PC-9 (cell line): Measurements from ENCODE around the gene MDH1.
"Not testable (repeated sequence)": the region's sequence is repeated elsewhere in the genome, so short reads cannot be mapped to it uniquely, and the experiment has no call there.

ENCODE experiments used
- EZH2 ChIP-seq: fragments of 200-600 bp; sonication (generic); IDR thresholded peaks from 2 replicates; pipeline ENCODE4 v1.8.0; 2017; ENCODE audit warnings: antibody characterized with exemption, low read depth
- TF ChIP-seq, protein P1 (sequence below): fragments of 200-600 bp; sonication (generic); conservative IDR thresholded peaks from 2 replicates; pipeline ENCODE4 v1.6.1; 2017; ENCODE audit warnings: mixed run types, antibody characterized with exemption, mild to moderate bottlenecking, moderate library complexity

DNA sequence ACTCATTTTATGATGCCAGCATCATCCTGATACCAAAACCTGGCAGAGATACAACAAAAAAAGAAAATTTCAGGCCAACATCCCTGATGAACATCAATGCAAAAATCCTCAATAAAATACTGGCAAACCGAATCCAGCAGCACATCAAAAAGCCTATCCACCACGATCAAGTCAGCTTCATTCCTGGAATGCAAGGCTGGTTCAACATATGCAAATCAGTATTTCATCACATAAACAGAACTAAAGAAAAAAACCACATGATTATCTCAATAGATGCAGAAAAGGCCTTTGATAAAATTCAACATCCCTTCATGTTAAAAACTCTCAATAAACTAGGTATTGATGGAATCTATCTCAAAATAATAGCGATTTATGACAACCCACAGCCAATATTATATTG is 29.8 kb upstream of the MDH1 start:
- TF ChIP-seq, protein P1, sequence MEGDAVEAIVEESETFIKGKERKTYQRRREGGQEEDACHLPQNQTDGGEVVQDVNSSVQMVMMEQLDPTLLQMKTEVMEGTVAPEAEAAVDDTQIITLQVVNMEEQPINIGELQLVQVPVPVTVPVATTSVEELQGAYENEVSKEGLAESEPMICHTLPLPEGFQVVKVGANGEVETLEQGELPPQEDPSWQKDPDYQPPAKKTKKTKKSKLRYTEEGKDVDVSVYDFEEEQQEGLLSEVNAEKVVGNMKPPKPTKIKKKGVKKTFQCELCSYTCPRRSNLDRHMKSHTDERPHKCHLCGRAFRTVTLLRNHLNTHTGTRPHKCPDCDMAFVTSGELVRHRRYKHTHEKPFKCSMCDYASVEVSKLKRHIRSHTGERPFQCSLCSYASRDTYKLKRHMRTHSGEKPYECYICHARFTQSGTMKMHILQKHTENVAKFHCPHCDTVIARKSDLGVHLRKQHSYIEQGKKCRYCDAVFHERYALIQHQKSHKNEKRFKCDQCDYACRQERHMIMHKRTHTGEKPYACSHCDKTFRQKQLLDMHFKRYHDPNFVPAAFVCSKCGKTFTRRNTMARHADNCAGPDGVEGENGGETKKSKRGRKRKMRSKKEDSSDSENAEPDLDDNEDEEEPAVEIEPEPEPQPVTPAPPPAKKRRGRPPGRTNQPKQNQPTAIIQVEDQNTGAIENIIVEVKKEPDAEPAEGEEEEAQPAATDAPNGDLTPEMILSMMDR, result not testable (repeated sequence)
- not testable (repeated sequence) for TF ChIP-seq EZH2
